B cell (primary cell): ENCODE data around the gene APOH. TPM values are rescaled to one million over a fixed set of nuclear protein-coding genes. Genes with fewer than 3 reads are reported as not detected.

ENCODE experiments used
- ATAC-seq: fragments of 200-7000 bp; cut with Tn5 transposase; one replicate; pipeline ENCODE4 v1.10.0; 2021; ENCODE audit warnings: low read depth, mild to moderate bottlenecking, moderate number of reproducible peaks, moderate library complexity
- CTCF ChIA-PET: fragments of 350-600 bp; sonication (Branson Sonifier 250); formaldehyde crosslinking; loops from one replicate; lab custom pipeline; 2021; ENCODE audit warnings: antibody characterized with exemption, inconsistent platforms; lab: Charles Lee
- POLR2A ChIA-PET: fragments of 350-600 bp; sonication (Branson Sonifier 250); formaldehyde crosslinking; loops from one replicate; lab custom pipeline; 2021; ENCODE audit warnings: antibody characterized with exemption; lab: Charles Lee
- DNase-seq: peaks from one replicate; pipeline ENCODE4 v3.0.0; 2013
- H2AFZ ChIP-seq: 2 replicates; pipeline ENCODE4 v1.6.1; 2012; ENCODE audit warnings: mild to moderate bottlenecking, low read depth, low read length; ENCODE audit not compliant: insufficient read depth, poor library complexity, severe bottlenecking
- H3K27ac ChIP-seq, 2 donors: 1 replicate in 1 of 2; 2 replicates in 1 of 2; pipeline ENCODE4 v1.5.1; 2012 to 2013; ENCODE audit warnings: low read length in 2 of 2, mild to moderate bottlenecking in 2 of 2, moderate library complexity in 1 of 2
- H3K27me3 ChIP-seq, 4 experiments: fragments of 200-600 bp in 1 of 4; sonication (generic) in 1 of 4; replicated peaks in 1 of 4; 1 replicate in 2 of 4; 2 replicates in 2 of 4; pipeline versions ENCODE4 v1.6.1 to v1.7.0; 2013 to 2016; ENCODE audit warnings: low read length in 3 of 4, mild to moderate bottlenecking in 2 of 4, mixed read lengths in 1 of 4, moderate library complexity in 1 of 4; ENCODE audit not compliant: insufficient read depth in 4 of 4, control insufficient read depth in 3 of 4; ENCODE audit errors: control extremely low read depth in 1 of 4
- H3K36me3 ChIP-seq, 2 experiments: replicated peaks in 1 of 2; 1 replicate in 1 of 2; 2 replicates in 1 of 2; pipeline versions ENCODE4 v1.6.1 to v1.7.1; 2013; ENCODE audit warnings: low read length in 1 of 2; ENCODE audit not compliant: insufficient read depth in 2 of 2, control insufficient read depth in 1 of 2; ENCODE audit errors: control extremely low read depth in 1 of 2, extremely low read depth in 1 of 2
- H3K4me1 ChIP-seq, 2 donors: fragments of 200-600 bp in 1 of 2; sonication (generic) in 1 of 2; 1 replicate in 1 of 2; 2 replicates in 1 of 2; pipeline versions ENCODE4 v1.5.1 to v1.6.1; 2013 to 2017; ENCODE audit warnings: low read length in 2 of 2; ENCODE audit not compliant: control insufficient read depth in 2 of 2, insufficient read depth in 2 of 2
- H3K4me2 ChIP-seq: replicated peaks from 2 replicates; pipeline ENCODE3; 2012; ENCODE audit warnings: mild to moderate bottlenecking, low read depth, low read length; ENCODE audit not compliant: poor library complexity, severe bottlenecking
- H3K4me3 ChIP-seq, 5 experiments: fragments of 200-600 bp in 1 of 5; sonication (generic) in 1 of 5; 1 replicate in 3 of 5; 2 replicates in 2 of 5; pipeline versions ENCODE4 v1.5.1 to v1.7.0; 2011 to 2016; ENCODE audit warnings: low read length in 4 of 5, mild to moderate bottlenecking in 4 of 5, low read depth in 2 of 5, control low read depth in 1 of 5, moderate library complexity in 1 of 5; ENCODE audit not compliant: insufficient read depth in 1 of 5; ENCODE audit errors: control extremely low read depth in 1 of 5, extremely low read depth in 1 of 5
- H3K79me2 ChIP-seq: fragments of 200-600 bp; sonication (generic); one replicate; pipeline ENCODE4 v1.6.0; 2016; ENCODE audit warnings: low read length; ENCODE audit not compliant: control insufficient read depth, insufficient read depth
- H3K9ac ChIP-seq: fragments of 200-600 bp; sonication (generic); 2 replicates; pipeline ENCODE4 v1.6.1; 2017; ENCODE audit warnings: mild to moderate bottlenecking, low read length, moderate library complexity
- H3K9me3 ChIP-seq, 3 donors: one replicate each; pipeline versions ENCODE4 v1.6.1 to v1.7.1; 2013; ENCODE audit warnings: low read length in 2 of 3; ENCODE audit not compliant: control insufficient read depth in 2 of 3, insufficient read depth in 1 of 3; ENCODE audit errors: control extremely low read depth in 1 of 3
- H4K20me1 ChIP-seq: 2 replicates; pipeline ENCODE4 v1.6.0; 2012; ENCODE audit warnings: mild to moderate bottlenecking, low read length; ENCODE audit not compliant: insufficient read depth, control insufficient read depth, poor library complexity, severe bottlenecking
- H3K27ac Mint-ChIP-seq: one replicate; pipeline ENCODE4 v1.8.0; 2021; ENCODE audit warnings: mixed read lengths
- H3K27me3 Mint-ChIP-seq: one replicate; pipeline ENCODE4 v1.8.0; 2021; ENCODE audit warnings: mixed read lengths
- H3K4me1 Mint-ChIP-seq: one replicate; pipeline ENCODE4 v1.8.0; 2021; ENCODE audit warnings: mixed read lengths
- H3K4me3 Mint-ChIP-seq: one replicate; pipeline ENCODE4 v1.8.0; 2021; ENCODE audit warnings: mixed read lengths
- H3K9me3 Mint-ChIP-seq: one replicate; pipeline ENCODE4 v1.8.0; 2022; ENCODE audit warnings: mixed read lengths; ENCODE audit not compliant: insufficient read depth
- EZH2 ChIP-seq: IDR thresholded peaks from 2 replicates; pipeline ENCODE4 v1.6.1; 2012; ENCODE audit warnings: borderline replicate concordance, low read depth, mild to moderate bottlenecking, moderate library complexity, low read length; ENCODE audit not compliant: insufficient read depth, poor library complexity, severe bottlenecking
- WGBS: methylation state at CpG from one replicate; pipeline ENCODE4 v1.1.5; 2013; ENCODE audit warnings: missing lambda C conversion rate; ENCODE audit not compliant: insufficient coverage; 5-methylcytosine and 5-hydroxymethylcytosine counted together
- intact Hi-C: fragments of 100-400 bp; cut with micrococcal nuclease; formaldehyde crosslinking; loops from one replicate; pipeline ENCODE4 v1.10.0; 2022
- polyA plus RNA-seq: library from polyadenylated mRNA; depleted of rRNA; stranded (reverse); fragments of >200 nt; gene quantifications from 2 replicates; pipeline ENCODE4 v1.2.3, GENCODE V29; 2012
- total RNA-seq, 2 donors: library from RNA; stranded (reverse); fragments of 120-200 nt in 1 of 2; gene quantifications; 1 replicate in 1 of 2; 2 replicates in 1 of 2; pipeline versions ENCODE4 v1.2.3 to v1.2.4, GENCODE V29; 2013 to 2022
- TF ChIP-seq, protein P1 (sequence below): fragments of 200-600 bp; IDR thresholded peaks from one replicate; pipeline ENCODE4 v1.8.0; 2022; ENCODE audit warnings: antibody characterized with exemption, mild to moderate bottlenecking

APOH gene
- total and polyA plus RNA-seq, 2 donors (not counting 1 experiment from before 2014, with no cell fraction given) = not detected

DNA sequence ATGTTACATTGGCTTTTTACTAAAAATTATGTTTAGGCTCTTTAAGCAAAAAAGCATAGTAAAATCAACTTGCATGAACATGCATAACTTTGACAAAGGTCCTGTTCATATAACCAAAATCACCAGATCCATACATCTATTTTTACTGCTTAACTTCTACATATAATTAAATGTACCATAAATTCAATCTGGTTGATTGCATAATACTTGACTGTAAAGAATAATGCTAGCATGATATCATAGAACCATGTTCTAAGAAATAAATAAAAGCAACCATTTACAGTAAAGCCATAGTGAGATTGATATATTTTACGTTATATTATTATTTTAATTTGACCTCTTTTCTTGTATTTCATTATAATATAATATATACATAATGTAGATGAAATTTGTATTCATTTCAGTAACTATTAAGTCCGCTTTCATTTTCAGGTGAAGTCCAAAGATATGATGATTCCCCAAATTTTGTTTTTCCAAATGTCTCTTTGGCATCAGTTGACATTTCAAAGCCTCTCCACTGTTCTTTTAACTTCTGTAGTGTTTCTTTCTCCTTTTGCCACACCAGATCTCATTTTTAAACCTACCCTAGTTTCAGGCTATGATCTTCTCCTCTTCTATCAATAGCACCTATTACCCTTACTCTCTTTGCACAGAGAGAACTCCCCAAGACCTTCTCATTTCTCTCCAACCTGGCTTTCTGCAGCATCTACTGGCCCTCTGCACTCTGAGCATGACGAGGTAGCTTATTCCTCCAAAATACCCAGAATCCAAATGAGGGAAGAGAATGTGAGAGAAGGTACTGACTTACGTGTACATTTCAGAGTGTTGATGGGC, 1.8 kb downstream of the APOH start:
- no peaks in the 10 kb centered on the region for H3K9me3 ChIP-seq
- POLR2A ChIA-PET = no interaction called here
- H3K4me3 ChIP-seq = no peak overlapping the region
- intact Hi-C loops = no loop called here
- H3K27me3 ChIP-seq = peaks cover 0 to 9% (median 0%) of the 10 kb centered on the region in 4 experiments
- no peak overlapping the region for H3K9ac ChIP-seq
- Mint-ChIP-seq H3K4me3 (no peak overlapping the region), H3K4me1 (peaks cover 1% of the 10 kb centered on the region), H3K27ac (no peak overlapping the region), H3K27me3 (peaks cover 25% of the 10 kb centered on the region), H3K9me3 (no peaks in the 10 kb centered on the region)
- CTCF ChIA-PET = no interaction called here
- no peak for ATAC-seq
- WGBS = 86% methylated on average over 1 of the region's 4 CpGs
- DNase-seq = no peak
- H3K4me1 ChIP-seq = no peaks in the 10 kb centered on the region
- H4K20me1 ChIP-seq = no peaks in the 10 kb centered on the region
- no peaks in the 10 kb centered on the region for H3K36me3 ChIP-seq
- H3K79me2 ChIP-seq = no peaks in the 10 kb centered on the region
- H3K27ac ChIP-seq = no peak overlapping the region
- H2AFZ ChIP-seq = no peak overlapping the region
- no peak for TF ChIP-seq EZH2
- TF ChIP-seq, protein P1, sequence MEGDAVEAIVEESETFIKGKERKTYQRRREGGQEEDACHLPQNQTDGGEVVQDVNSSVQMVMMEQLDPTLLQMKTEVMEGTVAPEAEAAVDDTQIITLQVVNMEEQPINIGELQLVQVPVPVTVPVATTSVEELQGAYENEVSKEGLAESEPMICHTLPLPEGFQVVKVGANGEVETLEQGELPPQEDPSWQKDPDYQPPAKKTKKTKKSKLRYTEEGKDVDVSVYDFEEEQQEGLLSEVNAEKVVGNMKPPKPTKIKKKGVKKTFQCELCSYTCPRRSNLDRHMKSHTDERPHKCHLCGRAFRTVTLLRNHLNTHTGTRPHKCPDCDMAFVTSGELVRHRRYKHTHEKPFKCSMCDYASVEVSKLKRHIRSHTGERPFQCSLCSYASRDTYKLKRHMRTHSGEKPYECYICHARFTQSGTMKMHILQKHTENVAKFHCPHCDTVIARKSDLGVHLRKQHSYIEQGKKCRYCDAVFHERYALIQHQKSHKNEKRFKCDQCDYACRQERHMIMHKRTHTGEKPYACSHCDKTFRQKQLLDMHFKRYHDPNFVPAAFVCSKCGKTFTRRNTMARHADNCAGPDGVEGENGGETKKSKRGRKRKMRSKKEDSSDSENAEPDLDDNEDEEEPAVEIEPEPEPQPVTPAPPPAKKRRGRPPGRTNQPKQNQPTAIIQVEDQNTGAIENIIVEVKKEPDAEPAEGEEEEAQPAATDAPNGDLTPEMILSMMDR = no peak
- no peak overlapping the region for H3K4me2 ChIP-seq

DNA sequence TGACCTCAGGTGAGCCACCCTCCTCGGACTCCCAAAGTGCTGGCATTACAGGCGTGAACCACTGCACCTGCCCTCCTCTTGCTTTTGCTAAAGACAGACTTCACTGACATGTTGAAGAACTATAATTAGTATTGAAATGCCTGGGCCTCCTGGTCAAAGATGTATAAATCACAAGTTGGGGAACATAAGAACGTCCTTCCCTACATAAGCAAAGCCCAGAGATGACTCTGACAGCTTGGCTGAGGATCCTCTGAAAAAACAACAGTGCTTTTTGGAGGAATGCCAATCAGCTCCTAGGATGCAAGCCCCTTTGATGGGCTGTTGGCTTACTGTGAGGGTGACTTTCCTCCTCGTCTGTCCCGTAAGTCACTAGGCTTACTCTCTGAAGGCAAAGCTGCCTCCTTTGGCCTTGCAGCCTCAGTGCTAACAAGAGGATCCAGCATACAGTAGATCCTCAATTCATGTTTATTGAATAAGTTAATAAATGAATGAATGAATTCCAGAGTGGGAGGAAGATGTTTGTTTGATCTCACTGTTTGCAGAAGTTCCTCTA, 6.3 kb downstream of the APOH start:
- Histone ChIP-seq H3K27ac (no peak overlapping the region), H3K36me3 (no peaks in the 10 kb centered on the region), H3K9ac (no peak overlapping the region), H3K4me3 (no peak overlapping the region), H3K79me2 (no peaks in the 10 kb centered on the region), H3K4me1 (no peaks in the 10 kb centered on the region), H3K4me2 (no peak overlapping the region), H2AFZ (no peak overlapping the region), H4K20me1 (no peaks in the 10 kb centered on the region), H3K9me3 (peaks cover 0 to 6% (median 0%) of the 10 kb centered on the region in 3 donors), H3K27me3 (peaks cover 0 to 6% (median 0%) of the 10 kb centered on the region in 4 experiments)
- ATAC-seq (no peak), DNase-seq (no peak)
- H3K4me3 Mint-ChIP-seq = no peak overlapping the region
- intact Hi-C loops = no loop called here
- H3K9me3 Mint-ChIP-seq = no peaks in the 10 kb centered on the region
- CTCF ChIA-PET = no interaction called here
- POLR2A ChIA-PET = no interaction called here
- no peak overlapping the region for H3K27ac Mint-ChIP-seq
- H3K4me1 Mint-ChIP-seq = peaks cover 1% of the 10 kb centered on the region
- H3K27me3 Mint-ChIP-seq = peaks cover 38% of the 10 kb centered on the region
- TF ChIP-seq, protein P1 = no peak
- no peak for TF ChIP-seq EZH2
- WGBS = 95% methylated on average over 3 of the region's 5 CpGs
